GM12865 (cell line): ENCODE measurements around the gene TBC1D7.
"Not testable (repeated sequence)": the region's sequence is repeated elsewhere in the genome, so short reads cannot be mapped to it uniquely, and the experiment has no call there.

Source experiments
- DNase-seq: peaks from one replicate; pipeline ENCODE4 v3.0.0; 2010; ENCODE audit warnings: low read depth
- H3K4me3 ChIP-seq: 2 replicates; pipeline ENCODE4 v1.5.1; 2011; ENCODE audit warnings: mild to moderate bottlenecking, low read depth, low read length, control low read depth
- CTCF ChIP-seq: IDR thresholded peaks from 2 replicates; pipeline ENCODE4 v1.5.1; 2011; ENCODE audit warnings: low read length, control low read depth, low read depth, inconsistent platforms; ENCODE audit not compliant: insufficient read depth; ENCODE audit errors: missing control alignments

The TBC1D7 gene

GRCh38 chr6:13334953-13335352 is 6.6 kb upstream of the TBC1D7 start:
- no peak for DNase-seq
- no peak overlapping the region for H3K4me3 ChIP-seq
- TF ChIP-seq CTCF = no peak

GRCh38 chr6:13332349-13332706 is 4.0 kb upstream of the TBC1D7 start:
- no peak overlapping the region for H3K4me3 ChIP-seq
- no peak for DNase-seq
- TF ChIP-seq CTCF = no peak

GRCh38 chr6:13331516-13332348 is 3.4 kb upstream of the TBC1D7 start:
- H3K4me3 ChIP-seq = no peak overlapping the region
- TF ChIP-seq CTCF = peak; percentile 50
- DNase-seq = peak; percentile 47

GRCh38 chr6:13328875-13329183 is 492 bp upstream of the TBC1D7 start:
- DNase-seq = no peak
- H3K4me3 ChIP-seq = peak overlapping the region; percentile 99
- TF ChIP-seq CTCF = no peak

- DNase-seq = peak; percentile 26
- peak overlapping the region; percentile 99 for H3K4me3 ChIP-seq
- no peak for TF ChIP-seq CTCF
These were observed 654 bp downstream of the TBC1D7 start for GRCh38 chr6:13327691-13328075.

- not testable (repeated sequence) for DNase-seq, H3K4me3 ChIP-seq
These were observed 2.2 kb downstream of the TBC1D7 start for GRCh38 chr6:13326031-13326586.

GRCh38 chr6:13319891-13320564 is 8.3 kb downstream of the TBC1D7 start:
- no peak overlapping the region for H3K4me3 ChIP-seq
- no peak for TF ChIP-seq CTCF
- no peak for DNase-seq
